Loucy (cell line): ENCODE measurements around the gene CDYL2.

ENCODE experiments used
- H2AFZ ChIP-seq: fragments of 200-600 bp; sonication (generic); 2 replicates; pipeline ENCODE4 v1.6.0; 2016; ENCODE audit warnings: antibody characterized with exemption, mild to moderate bottlenecking, low read length, moderate library complexity
- H3F3A ChIP-seq: fragments of 200-600 bp; 2 replicates; pipeline ENCODE4 v1.6.0; 2016; ENCODE audit warnings: antibody characterized with exemption, low read depth, mild to moderate bottlenecking
- H3K27me3 ChIP-seq: fragments of 200-600 bp; sonication (generic); 2 replicates; pipeline ENCODE4 v1.6.1; 2014; ENCODE audit warnings: low read length, mild to moderate bottlenecking; ENCODE audit not compliant: insufficient read depth, poor library complexity, severe bottlenecking
- H3K36me3 ChIP-seq: fragments of 200-600 bp; sonication (generic); 2 replicates; pipeline ENCODE4 v1.6.1; 2016; ENCODE audit warnings: low read length; ENCODE audit not compliant: insufficient read depth
- H3K4me1 ChIP-seq: fragments of 200-600 bp; sonication (generic); 2 replicates; pipeline ENCODE4 v1.5.1; 2014; ENCODE audit warnings: low read length, mild to moderate bottlenecking; ENCODE audit not compliant: insufficient read depth, poor library complexity, severe bottlenecking
- H3K4me2 ChIP-seq: fragments of 200-600 bp; sonication (generic); 2 replicates; pipeline ENCODE4 v1.6.0; 2014; ENCODE audit warnings: antibody characterized with exemption, low read length, low read depth, mild to moderate bottlenecking; ENCODE audit not compliant: poor library complexity, severe bottlenecking
- H3K4me3 ChIP-seq: fragments of 200-600 bp; sonication (generic); 2 replicates; pipeline ENCODE4 v1.5.1; 2014; ENCODE audit warnings: low read length, mild to moderate bottlenecking, mixed read lengths; ENCODE audit not compliant: poor library complexity, severe bottlenecking
- H3K79me2 ChIP-seq: fragments of 200-600 bp; sonication (generic); 2 replicates; pipeline ENCODE4 v1.6.1; 2014; ENCODE audit warnings: low read length; ENCODE audit not compliant: insufficient read depth
- H3K9ac ChIP-seq: fragments of 200-600 bp; sonication (generic); 2 replicates; pipeline ENCODE4 v1.6.0; 2014; ENCODE audit warnings: mild to moderate bottlenecking, low read depth, low read length, moderate library complexity; ENCODE audit not compliant: poor library complexity, severe bottlenecking
- H3K9me2 ChIP-seq: fragments of 200-600 bp; sonication (generic); replicated peaks from 2 replicates; pipeline ENCODE4 v1.6.1; 2016; ENCODE audit warnings: low read depth, low read length, mixed read lengths
- H3K9me3 ChIP-seq: fragments of 200-600 bp; sonication (generic); 2 replicates; pipeline ENCODE4 v1.6.1; 2014; ENCODE audit warnings: mild to moderate bottlenecking, antibody characterized with exemption, low read length, low read depth; ENCODE audit not compliant: insufficient read depth
- H4K20me1 ChIP-seq: fragments of 200-600 bp; sonication (generic); 2 replicates; pipeline ENCODE4 v1.6.0; 2014; ENCODE audit warnings: antibody characterized with exemption, low read length, mild to moderate bottlenecking; ENCODE audit not compliant: insufficient read depth, poor library complexity, severe bottlenecking
- CTCF ChIP-seq: fragments of 200-600 bp; sonication (generic); conservative IDR thresholded peaks from 2 replicates; pipeline ENCODE4 v1.5.1; 2014; ENCODE audit warnings: mild to moderate bottlenecking, antibody characterized with exemption, low read length
- EZH2phosphoT487 ChIP-seq: fragments of 200-600 bp; IDR thresholded peaks from 2 replicates; pipeline ENCODE4 v1.6.1; 2018; ENCODE audit warnings: antibody characterized with exemption, mild to moderate bottlenecking, moderate library complexity, borderline replicate concordance

CDYL2 gene

GRCh38 chr16:80812593-80812992, 8.2 kb upstream of the CDYL2 start:
- no peak overlapping the region for H3K9ac ChIP-seq
- H3K4me2 ChIP-seq = no peak overlapping the region
- H3K4me3 ChIP-seq = no peak overlapping the region
- no peaks in the 10 kb centered on the region for H4K20me1 ChIP-seq
- H3K9me3 ChIP-seq = no peaks in the 10 kb centered on the region
- no peak overlapping the region for H2AFZ ChIP-seq
- peaks cover 6% of the 10 kb centered on the region for H3K4me1 ChIP-seq
- H3K79me2 ChIP-seq = no peaks in the 10 kb centered on the region
- TF ChIP-seq EZH2phosphoT487 (no peak), CTCF (no peak)
- no peaks in the 10 kb centered on the region for H3K27me3 ChIP-seq
- no peaks in the 10 kb centered on the region for H3K9me2 ChIP-seq
- H3K36me3 ChIP-seq = no peaks in the 10 kb centered on the region
- H3F3A ChIP-seq = no peaks in the 10 kb centered on the region

GRCh38 chr16:80809366-80809765, 5.0 kb upstream of the CDYL2 start:
- H2AFZ ChIP-seq = no peak overlapping the region
- no peaks in the 10 kb centered on the region for H3F3A ChIP-seq
- H4K20me1 ChIP-seq = no peaks in the 10 kb centered on the region
- no peaks in the 10 kb centered on the region for H3K9me3 ChIP-seq
- H3K27me3 ChIP-seq = no peaks in the 10 kb centered on the region
- H3K79me2 ChIP-seq = no peaks in the 10 kb centered on the region
- H3K36me3 ChIP-seq = no peaks in the 10 kb centered on the region
- peaks cover 25% of the 10 kb centered on the region for H3K4me1 ChIP-seq
- TF ChIP-seq EZH2phosphoT487 (no peak), CTCF (no peak)
- no peak overlapping the region for H3K4me2 ChIP-seq
- no peak overlapping the region for H3K4me3 ChIP-seq
- no peaks in the 10 kb centered on the region for H3K9me2 ChIP-seq
- H3K9ac ChIP-seq = no peak overlapping the region

GRCh38 chr16:80807906-80808305, 3.5 kb upstream of the CDYL2 start:
- no peak overlapping the region for H3K4me3 ChIP-seq
- no peak for TF ChIP-seq EZH2phosphoT487
- TF ChIP-seq CTCF = no peak
- H4K20me1 ChIP-seq = no peaks in the 10 kb centered on the region
- H3K9ac ChIP-seq = no peak overlapping the region
- peaks cover 28% of the 10 kb centered on the region for H3K4me1 ChIP-seq
- H3K36me3 ChIP-seq = no peaks in the 10 kb centered on the region
- H3K9me2 ChIP-seq = no peaks in the 10 kb centered on the region
- no peaks in the 10 kb centered on the region for H3K27me3 ChIP-seq
- no peak overlapping the region for H2AFZ ChIP-seq
- H3K9me3 ChIP-seq = no peaks in the 10 kb centered on the region
- peaks cover 4% of the 10 kb centered on the region for H3K79me2 ChIP-seq
- H3F3A ChIP-seq = no peaks in the 10 kb centered on the region
- H3K4me2 ChIP-seq = no peak overlapping the region
